Esophagus muscularis mucosa (tissue), 4 donors: ENCODE results near the gene GRIN2D. TPM values are rescaled to one million over a fixed set of nuclear protein-coding genes. Genes with fewer than 3 reads are reported as not detected.

ENCODE experiments used
- DNase-seq: peaks from one replicate; pipeline ENCODE4 v3.0.0-alpha.2; 2017; ENCODE audit errors: extremely low spot score
- H3K27ac ChIP-seq, 4 donors: fragments of 200-600 bp; sonication (generic); replicated peaks in 1 of 4; 1 replicate in 3 of 4; 2 replicates in 1 of 4; pipeline ENCODE4 v1.5.1; 2016 to 2019; ENCODE audit warnings: mild to moderate bottlenecking in 1 of 4
- H3K27me3 ChIP-seq, 4 donors: fragments of 200-600 bp; sonication (generic); one replicate each; pipeline versions ENCODE4 v1.5.1 to v1.6.0; 2016 to 2019
- H3K36me3 ChIP-seq, 4 donors: fragments of 200-600 bp; sonication (generic); one replicate each; pipeline ENCODE4 v1.5.1; 2016 to 2019
- H3K4me1 ChIP-seq, 4 donors: fragments of 200-600 bp; sonication (generic); one replicate each; pipeline ENCODE4 v1.5.1; 2016 to 2019
- H3K4me3 ChIP-seq, 4 donors: fragments of 200-600 bp; sonication (generic); 1 replicate in 2 of 4; 2 replicates in 2 of 4; pipeline ENCODE4 v1.5.1; 2016 to 2019; ENCODE audit warnings: mild to moderate bottlenecking in 4 of 4, moderate library complexity in 1 of 4
- H3K9me3 ChIP-seq, 4 donors: fragments of 200-600 bp; sonication (generic); 1 replicate in 3 of 4; 2 replicates in 1 of 4; pipeline ENCODE4 v1.5.1; 2016 to 2019
- CTCF ChIP-seq, 3 experiments: fragments of 200-600 bp in 2 of 3; fragments of 450-650 bp in 1 of 3; sonication (generic) in 2 of 3; IDR thresholded peaks; one replicate each; pipeline ENCODE4 v1.5.1; 2017 to 2019; ENCODE audit warnings: antibody characterized with exemption in 3 of 3, mild to moderate bottlenecking in 2 of 3, moderate library complexity in 1 of 3
- EP300 ChIP-seq: sonication (generic); formaldehyde crosslinking; IDR thresholded peaks from one replicate; pipeline ENCODE4 v1.6.1; 2017; ENCODE audit warnings: antibody characterized with exemption
- POLR2A ChIP-seq: fragments of 450-650 bp; IDR thresholded peaks from one replicate; pipeline ENCODE4 v1.6.1; 2017; ENCODE audit warnings: antibody characterized with exemption, moderate library complexity, mild to moderate bottlenecking, low read depth
- POLR2AphosphoS5 ChIP-seq, 2 donors: sonication (generic); formaldehyde crosslinking; IDR thresholded peaks; one replicate each; pipeline ENCODE4 v1.6.1; 2017; ENCODE audit warnings: antibody characterized with exemption in 2 of 2
- WGBS: methylation state at CpG from one replicate; pipeline ENCODE4 v1.1.5; 2018; 5-methylcytosine and 5-hydroxymethylcytosine counted together
- intact Hi-C: fragments of 100-400 bp; cut with DNase I; formaldehyde crosslinking; loops from one replicate; pipeline ENCODE4 v1.15.1; 2023
- total RNA-seq, 4 donors: library from RNA; depleted of rRNA; stranded (reverse); fragments of >200 nt; gene quantifications; one replicate each; pipeline versions ENCODE4 v1.1.0 to v1.2.1, GENCODE V29; 2016

GRIN2D gene
- total RNA-seq, 4 donors from 2014 or later, result 0.19 to 0.42 (median 0.37) TPM

GRCh38 chr19:48359123-48359522, 34.3 kb upstream of the GRIN2D start:
- H3K9me3 ChIP-seq, result no peaks in the 10 kb centered on the region

GRCh38 chr19:48361912-48362311, 31.6 kb upstream of the GRIN2D start:
- no peaks in the 10 kb centered on the region for H3K27me3 ChIP-seq
- TF ChIP-seq CTCF (IDR thresholded peaks at IDR 0.05), result no peak
- TF ChIP-seq POLR2AphosphoS5 (IDR thresholded peaks at IDR 0.05), result no peak
- no peak for TF ChIP-seq EP300
- TF ChIP-seq POLR2A, result no peak
- no peak overlapping the region for H3K27ac ChIP-seq
- H3K36me3 ChIP-seq, result peaks cover 0 to 16% (median 10%) of the 10 kb centered on the region in 4 donors
- intact Hi-C loops, result no loop called here
- no peaks in the 10 kb centered on the region for H3K9me3 ChIP-seq
- no peak overlapping the region for H3K4me3 ChIP-seq
- peaks cover 4 to 20% (median 16%) of the 10 kb centered on the region in 4 donors for H3K4me1 ChIP-seq
- WGBS, result 100% methylated on average over 3 of the region's 3 CpGs
- no peak for DNase-seq

More at GRCh38 chr19:48359123-48359522, 34.3 kb upstream of the GRIN2D start:
- no peak for DNase-seq
- Histone ChIP-seq H3K27ac (no peak overlapping the region), H3K27me3 (no peaks in the 10 kb centered on the region), H3K4me3 (no peak overlapping the region), H3K4me1 (peaks cover 0 to 12% (median 10%) of the 10 kb centered on the region in 4 donors), H3K36me3 (peaks cover 0 to 16% (median 10%) of the 10 kb centered on the region in 4 donors)
- no peak for TF ChIP-seq EP300
- no peak for TF ChIP-seq POLR2AphosphoS5 (IDR thresholded peaks at IDR 0.05)
- TF ChIP-seq POLR2A, result no peak
- no peak for TF ChIP-seq CTCF (IDR thresholded peaks at IDR 0.05)
- 92% methylated on average over 5 of the region's 5 CpGs for WGBS
- intact Hi-C loops, result no loop called here

GRCh38 chr19:48362716-48363499, 30.6 kb upstream of the GRIN2D start:
- intact Hi-C loops, result no loop called here
- WGBS, result 4% methylated on average over 20 of the region's 26 CpGs
- H3K36me3 ChIP-seq, result peaks cover 0 to 16% (median 10%) of the 10 kb centered on the region in 4 donors
- no peak for TF ChIP-seq POLR2A
- peak; percentile 0 to 85 for TF ChIP-seq POLR2AphosphoS5 (IDR thresholded peaks at IDR 0.05)
- no peak for TF ChIP-seq EP300
- peak in 1 of 3 experiments; percentile 27 for TF ChIP-seq CTCF (IDR thresholded peaks at IDR 0.05)
- H3K27ac ChIP-seq, result peak overlapping the region; percentile 92 to 97 (median 94)
- H3K27me3 ChIP-seq, result no peaks in the 10 kb centered on the region
- peak; percentile 96 for DNase-seq
- peaks cover 4 to 20% (median 16%) of the 10 kb centered on the region in 4 donors for H3K4me1 ChIP-seq
- no peaks in the 10 kb centered on the region for H3K9me3 ChIP-seq
- peak overlapping the region; percentile 63 to 74 (median 64) for H3K4me3 ChIP-seq

GRCh38 chr19:48363500-48363809, 30.0 kb upstream of the GRIN2D start:
- Histone ChIP-seq H3K27me3 (no peaks in the 10 kb centered on the region), H3K4me3 (peak overlapping the region; percentile 63 to 74 (median 64)), H3K9me3 (no peaks in the 10 kb centered on the region), H3K4me1 (peaks cover 4 to 20% (median 16%) of the 10 kb centered on the region in 4 donors), H3K27ac (peak overlapping the region; percentile 92 to 97 (median 94)), H3K36me3 (peaks cover 0 to 14% (median 9%) of the 10 kb centered on the region in 4 donors)
- no peak for DNase-seq
- TF ChIP-seq CTCF (IDR thresholded peaks at IDR 0.05) (no peak), POLR2AphosphoS5 (IDR thresholded peaks at IDR 0.05) (no peak), EP300 (no peak), POLR2A (no peak)
- intact Hi-C loops, result no loop called here
- WGBS, result 0% methylated on average over 5 of the region's 10 CpGs
